ENCODE measurements around the gene TMEM81. TPM values are rescaled to one million over a fixed set of nuclear protein-coding genes. Genes with fewer than 3 reads are reported as not detected.

Gene TMEM81
- total and polyA plus RNA-seq, 10 donors = 2.4 to 5.4 (median 3.4) TPM

DNA sequence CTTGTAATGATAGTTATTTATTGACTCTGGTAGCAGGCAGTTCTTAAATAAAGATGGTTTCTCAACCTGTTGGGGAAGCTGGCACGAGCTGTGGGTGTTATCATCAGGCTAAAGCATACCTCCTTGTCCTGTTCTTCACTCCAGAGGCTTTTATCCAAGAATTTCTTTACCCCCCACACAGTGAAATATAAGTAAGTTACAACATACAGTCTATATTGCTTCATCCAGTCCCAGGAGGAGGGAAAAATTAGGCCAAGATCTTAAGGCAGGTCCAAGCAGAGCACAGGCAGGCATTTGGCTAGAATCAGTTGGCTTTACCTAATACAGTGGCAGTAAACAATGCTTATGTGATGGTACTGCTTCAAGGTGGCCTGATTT is 6.3 kb downstream of the TMEM81 start:
- WGBS, 5 donors = 79 to 93% (median 81%) methylated on average over 1 of the region's 1 CpG
- Histone ChIP-seq H3K27me3 (replicated peaks in 1 of 7) (no peaks in the 10 kb centered on the region), H3K9me3 (no peaks in the 10 kb centered on the region), H3K4me1 (no peaks in the 10 kb centered on the region), H3K36me3 (peaks cover 0 to 8% (median 0%) of the 10 kb centered on the region in 6 donors), H3K4me3 (no peak overlapping the region), H3K27ac (no peak overlapping the region)
- intact Hi-C loops (cut with DNase I; ENCODE audit: low total_unique reads) = no loop called here
- no peak for DNase-seq
- TF ChIP-seq CTCF (IDR thresholded peaks at IDR 0.05 in 8 of 11, conservative IDR thresholded peaks at IDR 0.05 in 3 of 11) = no peak
- TF ChIP-seq POLR2A (IDR thresholded peaks at IDR 0.05) = no peak
- TF ChIP-seq POLR2AphosphoS5 (IDR thresholded peaks at IDR 0.05) = no peak

- Histone ChIP-seq H3K9me3 (no peaks in the 10 kb centered on the region), H3K27ac (no peak overlapping the region), H3K36me3 (peaks cover 0 to 6% (median 0%) of the 10 kb centered on the region in 6 donors), H3K27me3 (replicated peaks in 1 of 7) (no peaks in the 10 kb centered on the region), H3K4me1 (no peaks in the 10 kb centered on the region), H3K4me3 (no peak overlapping the region)
- no peak for DNase-seq
- TF ChIP-seq POLR2AphosphoS5 (IDR thresholded peaks at IDR 0.05) = no peak
- TF ChIP-seq CTCF (IDR thresholded peaks at IDR 0.05 in 8 of 11, conservative IDR thresholded peaks at IDR 0.05 in 3 of 11) = no peak
- intact Hi-C loops (cut with DNase I; ENCODE audit: low total_unique reads) = no loop called here
- 91 to 97% (median 94%) methylated on average over 6 to 7 of the region's 7 CpGs for WGBS, 5 donors
Observed at GRCh38 chr1:205077158-205077933, 6.9 kb downstream of the TMEM81 start.

DNA sequence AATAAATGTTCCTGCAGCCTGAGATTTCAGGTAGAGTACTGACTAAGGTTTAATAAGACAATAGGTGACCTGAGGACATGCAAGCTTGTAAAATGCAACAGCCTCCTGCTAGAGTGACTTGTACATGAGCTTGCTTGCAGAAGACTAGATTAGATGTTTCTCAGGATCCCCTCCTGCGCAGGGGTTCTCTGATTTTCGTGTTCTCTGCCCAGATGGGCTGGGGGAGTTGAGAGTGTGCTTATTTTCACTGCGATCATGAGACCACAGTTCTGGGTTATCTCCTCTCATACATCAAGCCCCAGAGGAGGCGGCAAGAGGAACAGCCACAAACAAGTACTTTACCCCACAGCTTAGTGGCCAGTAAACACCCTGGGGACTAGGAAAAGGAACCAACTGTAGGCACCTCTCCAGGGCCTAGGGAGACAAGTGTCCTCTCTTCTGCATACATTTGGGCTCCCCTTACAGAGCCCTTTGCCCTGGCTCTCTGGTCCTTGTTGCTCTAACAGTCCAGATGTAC is 8.0 kb downstream of the TMEM81 start:
- WGBS, 5 donors = 74 to 86% (median 82%) methylated on average over 4 of the region's 4 CpGs
- intact Hi-C loops (cut with DNase I; ENCODE audit: low total_unique reads) = no loop called here

More for the DNA sequence above, 8.0 kb downstream of the TMEM81 start:
- Histone ChIP-seq H3K27ac (no peak overlapping the region), H3K9me3 (no peaks in the 10 kb centered on the region), H3K36me3 (no peaks in the 10 kb centered on the region), H3K4me3 (no peak overlapping the region), H3K4me1 (no peaks in the 10 kb centered on the region), H3K27me3 (replicated peaks in 1 of 7) (no peaks in the 10 kb centered on the region)
- TF ChIP-seq POLR2A (IDR thresholded peaks at IDR 0.05) (no peak), CTCF (IDR thresholded peaks at IDR 0.05 in 8 of 11, conservative IDR thresholded peaks at IDR 0.05 in 3 of 11) (no peak), POLR2AphosphoS5 (IDR thresholded peaks at IDR 0.05) (no peak)
- no peak for DNase-seq

Measured in spleen (tissue), 11 donors.